Thoracic aorta endothelial cell (primary cell): ENCODE data around the gene CARD16. TPM values are rescaled to one million over a fixed set of nuclear protein-coding genes. Genes with fewer than 3 reads are reported as not detected.

Experiments used
- total RNA-seq: library from RNA; depleted of rRNA; stranded (reverse); fragments of >200 nt; gene quantifications from 2 replicates; pipeline ENCODE4 v1.2.3, GENCODE V29; 2012

CARD16 gene
- 23.5 and 29.5 TPM in 2 replicates for total RNA-seq

DNA sequence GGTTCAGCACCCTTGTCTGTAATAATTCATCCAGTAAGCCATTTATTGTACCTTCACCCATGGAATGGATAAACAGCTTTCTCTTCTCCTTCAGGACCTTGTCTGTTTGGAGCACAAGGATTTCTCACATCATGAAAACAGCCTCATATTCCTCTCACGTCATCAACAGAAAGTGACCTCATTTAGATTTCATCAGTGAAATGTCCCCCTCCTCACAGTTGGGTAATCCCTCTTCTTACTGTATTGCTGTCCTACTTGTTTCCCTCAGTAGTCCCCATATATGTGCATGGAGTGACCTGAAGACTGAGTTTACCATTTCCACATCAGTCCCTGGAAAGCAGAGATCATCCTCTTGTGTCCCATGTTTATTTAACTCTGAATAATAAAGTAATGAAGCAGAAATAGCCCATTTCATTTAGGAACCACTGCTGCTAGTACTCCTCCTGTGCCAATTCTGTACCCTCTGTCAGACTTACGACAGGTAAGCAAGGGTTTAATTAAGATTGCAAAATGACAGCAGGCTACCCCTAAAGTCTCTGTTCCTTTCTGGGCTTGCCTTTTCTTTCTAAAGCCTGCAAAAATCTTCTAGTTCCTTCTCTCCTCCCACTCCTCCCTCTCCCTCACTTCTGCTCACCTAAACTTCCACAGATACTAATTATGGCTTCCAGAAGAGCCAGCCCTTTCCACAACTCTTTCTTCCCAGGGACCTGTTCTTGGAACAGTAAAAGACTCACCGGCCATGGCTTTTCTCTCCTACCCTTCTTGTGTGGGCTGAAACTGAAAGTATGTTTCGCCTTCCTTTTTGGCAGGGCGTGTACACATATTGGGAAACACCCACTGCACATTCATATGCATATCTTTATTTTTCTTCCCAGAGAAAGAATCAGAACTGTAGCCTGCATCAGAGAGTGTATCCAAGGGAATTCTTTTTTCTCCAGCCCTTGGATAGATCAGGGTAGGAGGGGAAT, at the start of gene CARD16:
Gene CARD16, minus strand, starts transcription at position 779 of the 968 bp plus-strand sequence. Its CDS starts 38 bp downstream, at position 741.

DNA sequence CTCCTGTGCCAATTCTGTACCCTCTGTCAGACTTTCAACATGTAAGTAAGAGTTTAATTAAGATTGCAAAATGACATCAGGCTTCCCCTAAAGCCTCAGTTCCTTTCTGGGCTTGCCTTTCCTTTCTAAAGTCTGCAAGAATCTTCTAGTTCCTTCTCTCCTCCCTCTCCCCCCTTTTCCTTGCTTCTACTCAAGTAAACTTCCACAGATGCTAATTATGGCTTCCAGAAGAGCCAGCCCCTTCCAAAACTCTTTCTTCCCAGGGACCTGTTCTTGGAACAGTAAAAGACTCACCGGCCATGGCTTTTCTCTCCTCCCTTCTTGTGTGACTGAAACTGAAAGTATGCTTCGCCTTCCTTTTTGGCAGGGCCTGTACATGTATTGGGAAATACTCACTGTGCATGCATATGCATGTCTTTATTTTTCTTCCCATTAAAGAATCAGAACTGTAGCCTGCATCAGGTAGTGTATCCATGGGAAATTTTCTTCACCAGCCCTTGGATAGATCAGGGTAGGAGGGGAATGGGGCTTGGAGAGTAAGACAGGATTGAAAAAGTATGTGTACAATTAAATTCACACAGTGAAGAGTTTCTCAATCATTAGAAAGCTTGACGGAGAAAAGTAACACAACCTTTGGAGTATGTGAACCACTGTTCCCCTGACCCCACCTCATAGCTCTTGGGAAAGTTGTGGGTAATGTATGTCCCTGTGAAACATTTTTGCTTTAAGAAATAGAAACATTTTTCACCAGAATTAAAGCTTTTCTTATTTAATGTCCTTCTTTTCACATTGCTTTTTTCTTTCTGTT, 10.1 kb downstream of the CARD16 start, which contains the start of gene CASP1:
Gene CASP1, minus strand, starts transcription at position 332 of the 808 bp plus-strand sequence. Its CDS starts 31 bp downstream, at position 301.

DNA sequence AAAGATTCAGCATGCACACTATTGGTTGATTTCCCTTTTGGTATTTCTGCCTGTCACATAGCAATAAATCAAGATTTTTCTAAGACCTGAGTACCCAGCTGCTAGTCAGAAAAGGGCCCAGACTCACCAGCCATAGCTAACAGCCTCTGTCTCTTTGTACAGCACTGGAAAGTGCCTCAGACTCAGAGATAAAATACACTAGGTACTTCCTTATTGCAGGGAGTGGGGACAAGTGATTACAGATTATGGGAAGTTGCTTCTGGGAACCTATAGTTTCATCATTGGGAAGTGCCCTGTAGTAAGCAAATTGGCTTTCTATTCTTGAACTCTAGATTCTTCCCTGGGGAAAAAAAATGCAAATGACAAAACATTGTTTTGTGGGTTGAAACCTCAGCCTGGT, 22.1 kb downstream of the CARD16 start, which contains the start of gene CASP5:
Gene CASP5, minus strand, starts transcription at position 166 of the 400 bp plus-strand sequence. Its CDS starts 32 bp downstream, at position 134.

Other genes with a start within 250 kb of the CARD16 start
- 1.5 TPM in 2 replicates for gene CASP12, start 146.9 kb downstream of the CARD16 start, total RNA-seq
- gene CASP4, start 76.8 kb downstream of the CARD16 start, total RNA-seq: 210 and 217 TPM in 2 replicates
- 0.72 TPM in 1 of 2 replicates, not detected in the other for gene CASP5, start 22.2 kb downstream of the CARD16 start, total RNA-seq
- 6.6 and 7.5 TPM in 2 replicates for gene CASP1, start 10.2 kb downstream of the CARD16 start, total RNA-seq
- not detected in 2 replicates for gene CARD18, start 94.4 kb upstream of the CARD16 start, total RNA-seq